Fibroblast of gingiva (primary cell): ENCODE data around the gene AP4S1.

Experiments used
- DNase-seq: peaks from one replicate; pipeline ENCODE4 v3.0.0-alpha.2; 2011; ENCODE audit warnings: low read depth

AP4S1 gene

GRCh38 chr14:31137214-31137889 lies 111.9 kb downstream of the AP4S1 start:
- no peak for DNase-seq

GRCh38 chr14:31138301-31138700 lies 112.9 kb downstream of the AP4S1 start:
- no peak for DNase-seq

DNA sequence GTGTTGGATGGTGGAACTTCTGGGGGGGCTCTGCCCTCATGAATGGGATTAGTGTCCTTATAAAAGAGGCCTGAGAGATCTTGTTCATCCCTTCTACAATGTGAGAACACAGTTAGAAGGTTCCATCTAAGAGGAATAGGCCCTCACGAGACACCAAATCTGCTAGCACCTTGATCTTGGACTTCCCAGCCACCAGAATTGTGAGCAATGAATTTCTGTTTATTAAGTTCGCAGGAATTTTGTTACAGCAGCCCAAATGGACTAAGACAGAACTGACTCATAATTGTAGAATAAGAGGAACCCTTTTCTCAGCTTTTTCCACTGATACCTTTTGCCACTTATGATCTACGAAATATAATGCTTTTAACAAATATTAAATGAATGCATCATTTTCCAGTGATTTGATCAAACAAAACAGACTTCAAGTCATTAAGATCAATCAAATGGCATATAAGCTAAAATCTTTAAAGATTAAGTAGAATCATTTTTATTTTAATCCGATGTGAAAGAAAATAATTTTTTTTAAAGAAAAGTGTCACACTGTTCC lies 113.9 kb downstream of the AP4S1 start:
- no peak for DNase-seq

DNA sequence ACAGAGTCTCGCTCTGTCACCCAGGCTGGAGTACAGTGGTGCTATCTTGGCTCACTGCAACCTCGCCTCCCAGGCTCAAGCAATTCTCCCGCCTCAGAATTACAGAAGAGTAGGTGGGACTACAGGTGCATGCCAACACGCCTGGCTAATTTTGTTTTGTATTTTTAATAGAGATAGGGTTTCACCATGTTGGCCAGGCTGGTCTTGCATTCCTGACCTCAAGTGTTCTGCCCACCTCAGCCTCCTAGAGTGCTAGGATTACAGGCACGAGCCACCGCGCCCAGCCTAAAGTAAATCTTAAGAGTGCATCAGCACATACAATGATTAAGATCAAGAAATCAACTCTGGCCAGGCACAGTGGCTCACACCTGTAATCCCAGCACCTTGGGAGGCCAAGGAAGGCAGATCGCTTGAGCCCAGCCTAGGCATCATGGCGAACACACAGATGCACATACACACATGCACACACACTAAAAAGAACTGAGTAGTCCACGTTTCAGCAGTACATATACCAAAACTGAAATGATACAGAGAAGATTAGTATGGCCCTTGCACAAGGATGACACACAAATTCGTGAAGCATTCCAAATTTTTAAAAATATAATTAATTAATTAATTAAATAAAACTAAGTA lies 117.1 kb downstream of the AP4S1 start:
- DNase-seq, result no peak
